GM12878 (cell line): ENCODE data around the gene ZDHHC11. TPM values are rescaled to one million over a fixed set of nuclear protein-coding genes. Genes with fewer than 3 reads are reported as not detected.

Source experiments
- ATAC-seq: fragments of 200-7000 bp; cut with Tn5 transposase; 3 replicates; pipeline ENCODE4 v1.9.1; 2020; ENCODE audit warnings: mild to moderate bottlenecking, moderate library complexity
- BruUV-seq: library from RNA; stranded (reverse); fragments of 400-500 nt; replicated peaks from 2 replicates; lab custom pipeline; 2021; lab: Mats Ljungman, UMichigan
- CTCF ChIA-PET: fragments of 300-600 bp; sonication (Branson Sonifier 250); formaldehyde crosslinking; extraction: SDS; loops from one replicate; lab custom pipeline; 2021; ENCODE audit warnings: inconsistent platforms; lab: Yijun Ruan, JAX
- POLR2A ChIA-PET: fragments of 350-600 bp; formaldehyde crosslinking; extraction: SDS; loops from one replicate; lab custom pipeline; 2021; ENCODE audit warnings: inconsistent platforms; lab: Charles Lee
- RAD21 ChIA-PET: fragments of 300-600 bp; sonication (Branson Sonifier 250); formaldehyde crosslinking; loops from one replicate; lab custom pipeline; 2023; ENCODE audit warnings: antibody characterized with exemption; ENCODE audit not compliant: unreplicated experiment; lab: Charles Lee
- SMC1A ChIA-PET: fragments of 300-600 bp; sonication (Branson Sonifier 250); formaldehyde crosslinking; loops from one replicate; lab custom pipeline; 2023; ENCODE audit not compliant: unreplicated experiment, uncharacterized antibody; lab: Charles Lee
- DNase-seq: peaks from one replicate; pipeline ENCODE4 v3.0.0-alpha.2; 2011; ENCODE audit warnings: low read depth, low spot score
- FAIRE-seq: peaks from 3 replicates; lab custom pipeline; 2011; peaks lifted over from hg19 to GRCh38; lab: Jason Lieb, UNC
- H2AFZ ChIP-seq: 2 replicates; pipeline ENCODE4 v1.6.0; 2011; ENCODE audit warnings: low read depth, low read length, control low read depth; ENCODE audit not compliant: control insufficient read depth
- H3K27ac ChIP-seq: 2 replicates; pipeline ENCODE4 v1.5.1; 2011; ENCODE audit warnings: control low read depth; ENCODE audit not compliant: control insufficient read depth, insufficient read depth
- H3K27me3 ChIP-seq, 2 experiments: replicated peaks in 1 of 2; 2 replicates each; pipeline versions ENCODE4 v1.6.0 to v1.6.1; 2011; ENCODE audit warnings: low read length in 1 of 2; ENCODE audit not compliant: control insufficient read depth in 2 of 2, insufficient read depth in 2 of 2
- H3K36me3 ChIP-seq, 2 experiments: 2 replicates each; pipeline ENCODE4 v1.5.1; 2011; ENCODE audit warnings: low read length in 1 of 2; ENCODE audit not compliant: control insufficient read depth in 2 of 2, insufficient read depth in 2 of 2
- H3K4me1 ChIP-seq: 2 replicates; pipeline ENCODE4 v1.6.1; 2011; ENCODE audit warnings: mild to moderate bottlenecking, low read length, moderate library complexity, mixed read lengths; ENCODE audit not compliant: control insufficient read depth, insufficient read depth
- H3K4me2 ChIP-seq: 2 replicates; pipeline ENCODE4 v1.6.0; 2011; ENCODE audit warnings: control low read depth; ENCODE audit not compliant: control insufficient read depth, insufficient read depth
- H3K4me3 ChIP-seq: fragments of 200-600 bp; sonication (generic); 2 replicates; pipeline ENCODE4 v1.5.1; 2016
- H3K79me2 ChIP-seq: 2 replicates; pipeline ENCODE4 v1.6.0; 2011; ENCODE audit warnings: low read length; ENCODE audit not compliant: control insufficient read depth, insufficient read depth
- H3K9ac ChIP-seq: 2 replicates; pipeline ENCODE4 v1.8.0; 2011; ENCODE audit warnings: low read length, control low read depth, mixed read lengths; ENCODE audit not compliant: control insufficient read depth, insufficient read depth
- H3K9me3 ChIP-seq: replicated peaks from 3 replicates; pipeline ENCODE4 v1.5.1; 2011; ENCODE audit warnings: mild to moderate bottlenecking, low read length; ENCODE audit not compliant: control insufficient read depth, insufficient read depth
- H4K20me1 ChIP-seq: 2 replicates; pipeline ENCODE4 v1.6.0; 2011; ENCODE audit not compliant: control insufficient read depth, insufficient read depth
- ATF7 ChIP-seq: fragments of 450-650 bp; IDR thresholded peaks from 2 replicates; pipeline ENCODE4 v1.6.1; 2016; ENCODE audit warnings: low read depth, mild to moderate bottlenecking
- POLR2A ChIP-seq: IDR thresholded peaks from 2 replicates; pipeline ENCODE4 v1.6.1; 2011; ENCODE audit warnings: low read depth, mild to moderate bottlenecking, low read length
- RAD51 ChIP-seq: fragments of 450-650 bp; IDR thresholded peaks from 2 replicates; pipeline ENCODE4 v1.6.1; 2016; ENCODE audit warnings: moderate library complexity, mild to moderate bottlenecking, inconsistent platforms
- SMC3 ChIP-seq: IDR thresholded peaks from 2 replicates; pipeline ENCODE4 v1.6.1; 2011; ENCODE audit warnings: low read length, improper control_type of control experiment, borderline replicate concordance
- SREBF1 ChIP-seq: IDR thresholded peaks from 2 replicates; pipeline ENCODE4 v1.6.1; 2012; ENCODE audit warnings: mild to moderate bottlenecking, low read length
- TCF3 ChIP-seq: IDR thresholded peaks from 2 replicates; pipeline ENCODE4 v1.6.1; 2012; ENCODE audit warnings: low read depth, mild to moderate bottlenecking, low read length, borderline replicate concordance; ENCODE audit not compliant: insufficient read depth
- WGBS: methylation state at CpG from one replicate; pipeline ENCODE4 v1.1.6; 2016; ENCODE audit warnings: low lambda C conversion rate; ENCODE audit not compliant: insufficient replicate concordance, insufficient coverage; ENCODE audit errors: missing lambda C conversion rate; 5-methylcytosine and 5-hydroxymethylcytosine counted together
- in situ Hi-C: fragments of 300-500 bp; cut with MboI; formaldehyde crosslinking; loops from 9 replicates; pipeline ENCODE4 v1.14.3; 2018; ENCODE audit warnings: mixed read lengths
- intact Hi-C: fragments of 100-400 bp; cut with micrococcal nuclease; formaldehyde crosslinking; loops from one replicate; pipeline ENCODE4 v1.14.2; 2022; ENCODE audit not compliant: unreplicated experiment
- polyA plus RNA-seq, 11 experiments: library from polyadenylated mRNA; depleted of rRNA in 4 of 11; unstranded in 6 of 11; stranded (reverse) in 5 of 11; fragments of >200 nt; fragmentation: Nextera tagmentation in 4 of 11; fragmentation: Illumina TruSeq in 1 of 11; extraction: Ambion mirVana in 4 of 11; extraction: Trizol in 1 of 11; gene quantifications; 1 replicate in 1 of 11; 2 replicates in 10 of 11; pipeline versions ENCODE4 v1.2.1 to v1.2.3, GENCODE V29; 2011 to 2016; ENCODE audit warnings: inconsistent platforms in 2 of 11, missing spikeins in 2 of 11, low read depth in 1 of 11
- total RNA-seq, 4 experiments: library from RNA; depleted of rRNA in 3 of 4; stranded (reverse); fragments of >200 nt in 3 of 4; fragmentation: Illumina TruSeq in 1 of 4; extraction: Trizol in 1 of 4; gene quantifications; 2 replicates each; pipeline versions ENCODE4 v1.2.1 to v1.2.3, GENCODE V29; 2013 to 2021

ZDHHC11 gene
- total and polyA plus RNA-seq, 10 of the 15 experiments (the other 5 are each of a cell fraction or from before 2014, with no cell fraction given), result 0.04 to 1.4 (median 0.30) TPM

DNA sequence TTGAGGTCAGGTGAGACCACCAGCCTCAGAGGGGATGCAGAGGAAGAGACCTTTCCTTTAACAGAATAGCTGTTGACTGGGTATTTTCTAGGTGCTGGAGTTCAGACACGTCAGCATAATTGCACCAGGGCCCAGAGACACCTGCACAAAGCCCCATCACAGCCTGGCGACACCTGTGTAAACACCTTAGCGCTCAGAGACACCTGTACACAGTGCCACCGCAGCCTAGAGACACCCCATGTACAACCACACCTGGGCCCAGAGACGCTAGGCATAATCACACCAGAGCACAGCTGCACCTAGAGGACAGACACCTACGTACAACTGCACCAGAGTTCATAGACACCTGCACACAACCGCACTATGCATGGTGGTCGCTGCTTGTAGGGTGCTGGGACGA is 42.9 kb upstream of the ZDHHC11 start:
- 0 out of 3 replicates have a peak, but pooled peaks have one; percentile 2 for ATAC-seq
- no peaks in the 10 kb centered on the region for H3K9me3 ChIP-seq
- peak overlapping the region; percentile 85 for H3K4me2 ChIP-seq
- no peak overlapping the region for H2AFZ ChIP-seq
- H3K4me3 ChIP-seq, result peak overlapping the region; percentile 97
- SMC1A ChIA-PET, result interaction anchor here (1.2 to 2.2 kb wide), 2 partner anchors 9 to 46 kb away, joined by 3 to 8 read pairs; no protein-coding TSS in a partner anchor
- no TSS peak for BruUV-seq
- peaks cover 5 to 27% of the 10 kb centered on the region in 2 experiments; a peak in 3 of 4 replicates for H3K36me3 ChIP-seq
- RAD21 ChIA-PET, result interaction anchor here (1.6 to 2.9 kb wide), 2 partner anchors 9 to 447 kb away, joined by 4 to 12 read pairs; no protein-coding TSS in a partner anchor
- peaks cover 45% of the 10 kb centered on the region for H3K79me2 ChIP-seq
- no peaks in the 10 kb centered on the region for H3K27me3 ChIP-seq
- in situ Hi-C loops, result no loop called here
- 0 out of 2 replicates have a peak overlapping the region, but pooled peaks have one; percentile 88 for H3K27ac ChIP-seq
- 38% methylated on average over 9 of the region's 9 CpGs for WGBS
- no peak for FAIRE-seq
- TF ChIP-seq TCF3 (no peak), POLR2A (0 out of 2 replicates have a peak, but pooled peaks have one; percentile 22)
- CTCF ChIA-PET, result interaction anchor here (0.8 to 1.6 kb wide), 2 partner anchors 10 to 463 kb away, joined by 3 to 6 read pairs; no protein-coding TSS in a partner anchor
- no peak for DNase-seq
- H3K9ac ChIP-seq, result peak overlapping the region; percentile 98
- peaks cover 14% of the 10 kb centered on the region for H3K4me1 ChIP-seq
- intact Hi-C loops, result loop anchor here (5.0 kb wide), 1 partner anchor 576 kb away; no protein-coding TSS in a partner anchor
- H4K20me1 ChIP-seq, result no peaks in the 10 kb centered on the region
- POLR2A ChIA-PET, result interaction anchor here (0.6 kb wide), 2 partner anchors 477 to 638 kb away, joined by 3 to 5 read pairs; no protein-coding TSS in a partner anchor

DNA sequence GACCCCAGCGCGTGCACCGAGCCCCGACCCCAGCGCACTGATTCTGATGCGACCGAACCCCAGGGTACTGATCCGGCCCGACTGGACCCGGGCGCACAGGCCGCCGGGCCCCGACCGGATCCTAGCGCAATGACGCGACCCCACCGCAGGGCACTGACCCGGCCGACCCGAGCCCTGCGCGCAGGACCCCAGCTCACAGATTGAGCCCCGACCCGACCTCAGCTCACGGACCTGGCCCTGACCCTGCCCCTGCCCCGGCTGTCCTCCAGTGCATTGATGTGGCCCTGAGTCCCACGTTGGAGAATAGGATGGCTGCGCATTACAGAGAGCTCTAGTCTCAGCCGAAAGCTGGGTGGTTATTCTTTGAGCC is 42.3 kb upstream of the ZDHHC11 start:
- Histone ChIP-seq H3K4me2 (peak overlapping the region; percentile 85), H3K79me2 (peaks cover 45% of the 10 kb centered on the region), H3K36me3 (peaks cover 6 to 27% of the 10 kb centered on the region in 2 experiments; a peak in 3 of 4 replicates), H3K4me3 (peak overlapping the region; percentile 97), H4K20me1 (no peaks in the 10 kb centered on the region), H2AFZ (peak overlapping the region; percentile 83), H3K9me3 (no peaks in the 10 kb centered on the region), H3K27me3 (no peaks in the 10 kb centered on the region), H3K27ac (peak overlapping the region; percentile 88), H3K9ac (peak overlapping the region; percentile 98), H3K4me1 (peaks cover 14% of the 10 kb centered on the region)
- ATAC-seq, result peak; percentile 23
- FAIRE-seq, result no peak
- WGBS, result 3% methylated on average over 12 of the region's 31 CpGs
- in situ Hi-C loops (no loop called here), intact Hi-C loops (loop anchor here (5.0 kb wide), 1 partner anchor 576 kb away; no protein-coding TSS in a partner anchor)
- ChIA-PET SMC1A (interaction anchor here (0.6 to 2.2 kb wide), 2 partner anchors 10 to 434 kb away, joined by 3 to 8 read pairs; no protein-coding TSS in a partner anchor), POLR2A (interaction anchor here (0.6 kb wide), 2 partner anchors 96 to 477 kb away, joined by 3 read pairs; no protein-coding TSS in a partner anchor), CTCF (interaction anchor here (1.9 kb wide), 1 partner anchor 10 kb away, joined by 8 read pairs; no protein-coding TSS in a partner anchor), RAD21 (interaction anchor here (1.6 to 2.9 kb wide), 2 partner anchors 9 to 447 kb away, joined by 4 to 12 read pairs; no protein-coding TSS in a partner anchor)
- no TSS peak for BruUV-seq
- no peak for DNase-seq
- TF ChIP-seq SREBF1 (no peak), RAD51 (no peak), SMC3 (no peak), ATF7 (no peak)
